ENCODE data around the gene PSEN1.

Gene PSEN1

GRCh38 chr14:73133795-73134194, 2.5 kb upstream of the PSEN1 start:
- no peak overlapping the region for H3K4me3 ChIP-seq (ENCODE audit: low read length)
- H3K27me3 ChIP-seq (ENCODE audit: control insufficient read depth, insufficient read depth, low read length) = no peaks in the 10 kb centered on the region
- H3K36me3 ChIP-seq (ENCODE audit: insufficient read depth, low read length) = no peaks in the 10 kb centered on the region
- H3K9me3 ChIP-seq (replicated peaks; ENCODE audit: low read length) = no peaks in the 10 kb centered on the region
- peaks cover 10% of the 10 kb centered on the region for H3K4me1 ChIP-seq (ENCODE audit: control insufficient read depth, insufficient read depth, low read length)
- no peak overlapping the region for H3K4me2 ChIP-seq (ENCODE audit: low read length)
- no peak overlapping the region for H3K9ac ChIP-seq (ENCODE audit: low read depth, low read length)

GRCh38 chr14:73136085-73136386, 271 bp upstream of the PSEN1 start:
- no peaks in the 10 kb centered on the region for H3K9me3 ChIP-seq (replicated peaks; ENCODE audit: low read length)
- peak overlapping the region; percentile 91 for H3K9ac ChIP-seq (ENCODE audit: low read depth, low read length)
- H3K27me3 ChIP-seq (ENCODE audit: control insufficient read depth, insufficient read depth, low read length) = no peaks in the 10 kb centered on the region
- H3K4me1 ChIP-seq (ENCODE audit: control insufficient read depth, insufficient read depth, low read length) = peaks cover 10% of the 10 kb centered on the region
- H3K4me2 ChIP-seq (ENCODE audit: low read length) = peak overlapping the region; percentile 83
- H3K4me3 ChIP-seq (ENCODE audit: low read length) = peak overlapping the region; percentile 92
- no peaks in the 10 kb centered on the region for H3K36me3 ChIP-seq (ENCODE audit: insufficient read depth, low read length)

- Histone ChIP-seq H3K4me1 (ENCODE audit: control insufficient read depth, insufficient read depth, low read length) (peaks cover 17% of the 10 kb centered on the region), H3K9ac (ENCODE audit: low read depth, low read length) (no peak overlapping the region), H3K27me3 (ENCODE audit: control insufficient read depth, insufficient read depth, low read length) (no peaks in the 10 kb centered on the region), H3K4me2 (ENCODE audit: low read length) (no peak overlapping the region), H3K9me3 (replicated peaks; ENCODE audit: low read length) (no peaks in the 10 kb centered on the region), H3K36me3 (ENCODE audit: insufficient read depth, low read length) (no peaks in the 10 kb centered on the region), H3K4me3 (ENCODE audit: low read length) (no peak overlapping the region)
These were observed 4.6 kb downstream of the PSEN1 start for GRCh38 chr14:73140811-73141323.

GRCh38 chr14:73142216-73142615, 5.9 kb downstream of the PSEN1 start:
- H3K4me2 ChIP-seq (ENCODE audit: low read length) = no peak overlapping the region
- no peaks in the 10 kb centered on the region for H3K9me3 ChIP-seq (replicated peaks; ENCODE audit: low read length)
- peaks cover 22% of the 10 kb centered on the region for H3K4me1 ChIP-seq (ENCODE audit: control insufficient read depth, insufficient read depth, low read length)
- H3K36me3 ChIP-seq (ENCODE audit: insufficient read depth, low read length) = no peaks in the 10 kb centered on the region
- no peak overlapping the region for H3K9ac ChIP-seq (ENCODE audit: low read depth, low read length)
- no peaks in the 10 kb centered on the region for H3K27me3 ChIP-seq (ENCODE audit: control insufficient read depth, insufficient read depth, low read length)
- H3K4me3 ChIP-seq (ENCODE audit: low read length) = no peak overlapping the region

GRCh38 chr14:73143003-73143402, 6.7 kb downstream of the PSEN1 start:
- Histone ChIP-seq H3K9me3 (replicated peaks; ENCODE audit: low read length) (no peaks in the 10 kb centered on the region), H3K27me3 (ENCODE audit: control insufficient read depth, insufficient read depth, low read length) (no peaks in the 10 kb centered on the region), H3K4me2 (ENCODE audit: low read length) (no peak overlapping the region), H3K4me3 (ENCODE audit: low read length) (no peak overlapping the region), H3K4me1 (ENCODE audit: control insufficient read depth, insufficient read depth, low read length) (peaks cover 21% of the 10 kb centered on the region), H3K36me3 (ENCODE audit: insufficient read depth, low read length) (peaks cover 2% of the 10 kb centered on the region), H3K9ac (ENCODE audit: low read depth, low read length) (no peak overlapping the region)

GRCh38 chr14:73143617-73144016, 7.3 kb downstream of the PSEN1 start:
- Histone ChIP-seq H3K4me3 (ENCODE audit: low read length) (no peak overlapping the region), H3K36me3 (ENCODE audit: insufficient read depth, low read length) (peaks cover 6% of the 10 kb centered on the region), H3K9ac (ENCODE audit: low read depth, low read length) (no peak overlapping the region), H3K4me2 (ENCODE audit: low read length) (no peak overlapping the region), H3K9me3 (replicated peaks; ENCODE audit: low read length) (no peaks in the 10 kb centered on the region), H3K4me1 (ENCODE audit: control insufficient read depth, insufficient read depth, low read length) (peaks cover 23% of the 10 kb centered on the region), H3K27me3 (ENCODE audit: control insufficient read depth, insufficient read depth, low read length) (no peaks in the 10 kb centered on the region)

GRCh38 chr14:73145371-73145770, 9.1 kb downstream of the PSEN1 start:
- no peak overlapping the region for H3K4me3 ChIP-seq (ENCODE audit: low read length)

GRCh38 chr14:73146111-73146510, 9.8 kb downstream of the PSEN1 start:
- Histone ChIP-seq H3K27me3 (ENCODE audit: control insufficient read depth, insufficient read depth, low read length) (no peaks in the 10 kb centered on the region), H3K4me3 (ENCODE audit: low read length) (no peak overlapping the region), H3K36me3 (ENCODE audit: insufficient read depth, low read length) (peaks cover 14% of the 10 kb centered on the region), H3K9ac (ENCODE audit: low read depth, low read length) (no peak overlapping the region), H3K4me2 (ENCODE audit: low read length) (no peak overlapping the region), H3K4me1 (ENCODE audit: control insufficient read depth, insufficient read depth, low read length) (peaks cover 23% of the 10 kb centered on the region), H3K9me3 (replicated peaks; ENCODE audit: low read length) (no peaks in the 10 kb centered on the region)

More at GRCh38 chr14:73145371-73145770, 9.1 kb downstream of the PSEN1 start:
- Histone ChIP-seq H3K4me2 (ENCODE audit: low read length) (no peak overlapping the region), H3K4me1 (ENCODE audit: control insufficient read depth, insufficient read depth, low read length) (peaks cover 23% of the 10 kb centered on the region), H3K9ac (ENCODE audit: low read depth, low read length) (no peak overlapping the region), H3K36me3 (ENCODE audit: insufficient read depth, low read length) (peaks cover 14% of the 10 kb centered on the region), H3K27me3 (ENCODE audit: control insufficient read depth, insufficient read depth, low read length) (no peaks in the 10 kb centered on the region), H3K9me3 (replicated peaks; ENCODE audit: low read length) (no peaks in the 10 kb centered on the region)

GRCh38 chr14:73149753-73150152, 13.4 kb downstream of the PSEN1 start:
- peaks cover 14% of the 10 kb centered on the region for H3K36me3 ChIP-seq (ENCODE audit: insufficient read depth, low read length)
- H3K27me3 ChIP-seq (ENCODE audit: control insufficient read depth, insufficient read depth, low read length) = no peaks in the 10 kb centered on the region

GRCh38 chr14:73153272-73153671, 17.0 kb downstream of the PSEN1 start:
- peaks cover 13% of the 10 kb centered on the region for H3K36me3 ChIP-seq (ENCODE audit: insufficient read depth, low read length)
- H3K4me1 ChIP-seq (ENCODE audit: control insufficient read depth, insufficient read depth, low read length) = no peaks in the 10 kb centered on the region
- H3K9ac ChIP-seq (ENCODE audit: low read depth, low read length) = no peak overlapping the region
- no peaks in the 10 kb centered on the region for H3K27me3 ChIP-seq (ENCODE audit: control insufficient read depth, insufficient read depth, low read length)
- H3K4me3 ChIP-seq (ENCODE audit: low read length) = no peak overlapping the region
- no peaks in the 10 kb centered on the region for H3K9me3 ChIP-seq (replicated peaks; ENCODE audit: low read length)
- H3K4me2 ChIP-seq (ENCODE audit: low read length) = no peak overlapping the region

More at GRCh38 chr14:73149753-73150152, 13.4 kb downstream of the PSEN1 start:
- H3K9ac ChIP-seq (ENCODE audit: low read depth, low read length) = no peak overlapping the region
- H3K4me1 ChIP-seq (ENCODE audit: control insufficient read depth, insufficient read depth, low read length) = peaks cover 23% of the 10 kb centered on the region
- H3K9me3 ChIP-seq (replicated peaks; ENCODE audit: low read length) = no peaks in the 10 kb centered on the region
- no peak overlapping the region for H3K4me3 ChIP-seq (ENCODE audit: low read length)
- H3K4me2 ChIP-seq (ENCODE audit: low read length) = no peak overlapping the region

- Histone ChIP-seq H3K9ac (ENCODE audit: low read depth, low read length) (no peak overlapping the region), H3K4me1 (ENCODE audit: control insufficient read depth, insufficient read depth, low read length) (no peaks in the 10 kb centered on the region), H3K27me3 (ENCODE audit: control insufficient read depth, insufficient read depth, low read length) (no peaks in the 10 kb centered on the region), H3K36me3 (ENCODE audit: insufficient read depth, low read length) (peaks cover 33% of the 10 kb centered on the region), H3K4me2 (ENCODE audit: low read length) (no peak overlapping the region), H3K9me3 (replicated peaks; ENCODE audit: low read length) (no peaks in the 10 kb centered on the region), H3K4me3 (ENCODE audit: low read length) (no peak overlapping the region)
These were observed 25.9 kb downstream of the PSEN1 start for GRCh38 chr14:73162251-73162650.

GRCh38 chr14:73166399-73166798, 30.1 kb downstream of the PSEN1 start:
- no peaks in the 10 kb centered on the region for H3K4me1 ChIP-seq (ENCODE audit: control insufficient read depth, insufficient read depth, low read length)
- peaks cover 48% of the 10 kb centered on the region for H3K36me3 ChIP-seq (ENCODE audit: insufficient read depth, low read length)
- no peak overlapping the region for H3K4me2 ChIP-seq (ENCODE audit: low read length)

More at GRCh38 chr14:73166399-73166798, 30.1 kb downstream of the PSEN1 start:
- no peaks in the 10 kb centered on the region for H3K27me3 ChIP-seq (ENCODE audit: control insufficient read depth, insufficient read depth, low read length)
- no peaks in the 10 kb centered on the region for H3K9me3 ChIP-seq (replicated peaks; ENCODE audit: low read length)
- H3K9ac ChIP-seq (ENCODE audit: low read depth, low read length) = no peak overlapping the region
- no peak overlapping the region for H3K4me3 ChIP-seq (ENCODE audit: low read length)
